ENCODE measurements around the gene HCAR3.

DNA sequence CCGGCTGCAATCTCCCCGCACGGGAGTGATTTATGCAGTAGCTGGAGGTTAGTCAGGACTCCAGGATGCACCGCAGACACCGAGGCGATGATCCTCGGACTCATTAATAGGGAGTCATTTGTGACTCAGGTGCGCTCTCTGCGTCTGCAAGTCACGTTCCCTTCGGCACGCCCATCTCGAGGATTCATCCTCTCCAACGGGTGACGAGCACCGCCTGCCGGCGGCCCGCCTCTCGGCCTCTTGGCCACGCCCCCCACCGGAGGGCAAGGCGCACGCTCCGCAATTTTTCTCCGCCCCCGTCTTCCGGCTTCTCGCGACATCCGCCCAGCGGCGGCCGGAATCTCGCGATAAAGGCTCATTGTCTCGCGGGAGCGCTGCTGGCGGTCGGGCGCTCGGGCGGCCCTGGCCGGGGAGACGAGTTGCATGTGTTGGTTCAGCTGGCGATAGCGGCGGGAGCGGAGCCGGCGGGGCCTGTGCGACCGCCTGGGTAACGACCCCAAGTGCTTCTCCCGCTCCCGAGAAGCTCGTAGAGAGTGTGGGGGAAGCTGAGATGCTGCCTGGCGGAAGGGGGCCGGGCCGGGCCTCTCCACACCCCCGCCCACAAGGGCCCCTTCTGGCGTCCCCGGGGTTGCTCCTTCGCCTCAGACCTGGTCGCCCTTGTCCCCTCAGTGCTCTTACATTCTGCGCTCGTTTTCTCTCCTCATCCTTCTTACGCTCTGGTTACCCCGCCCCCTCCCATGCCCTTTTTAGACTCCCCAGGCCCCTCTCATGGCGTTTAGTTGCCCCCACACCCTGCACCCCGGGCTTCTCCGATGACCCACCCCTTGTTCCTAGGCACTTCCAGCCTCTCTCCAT, 36.1 kb upstream of the HCAR3 start, which contains the start of gene DENR:
- TF ChIP-seq CSDC2 (CRISPR knock-in tag; IDR thresholded peaks at IDR 0.05): no peak
- no peak for TF ChIP-seq TOX (CRISPR knock-in tag; IDR thresholded peaks at IDR 0.05; ENCODE audit: borderline replicate concordance)
- TF ChIP-seq ESRRG (CRISPR knock-in tag; IDR thresholded peaks at IDR 0.05): no peak
- no peak for TF ChIP-seq OSR1 (CRISPR knock-in tag; IDR thresholded peaks at IDR 0.05)
- TF ChIP-seq ARNTL (CRISPR knock-in tag; IDR thresholded peaks at IDR 0.05; ENCODE audit: borderline replicate concordance, low read depth): no peak
- TF ChIP-seq, protein P1, sequence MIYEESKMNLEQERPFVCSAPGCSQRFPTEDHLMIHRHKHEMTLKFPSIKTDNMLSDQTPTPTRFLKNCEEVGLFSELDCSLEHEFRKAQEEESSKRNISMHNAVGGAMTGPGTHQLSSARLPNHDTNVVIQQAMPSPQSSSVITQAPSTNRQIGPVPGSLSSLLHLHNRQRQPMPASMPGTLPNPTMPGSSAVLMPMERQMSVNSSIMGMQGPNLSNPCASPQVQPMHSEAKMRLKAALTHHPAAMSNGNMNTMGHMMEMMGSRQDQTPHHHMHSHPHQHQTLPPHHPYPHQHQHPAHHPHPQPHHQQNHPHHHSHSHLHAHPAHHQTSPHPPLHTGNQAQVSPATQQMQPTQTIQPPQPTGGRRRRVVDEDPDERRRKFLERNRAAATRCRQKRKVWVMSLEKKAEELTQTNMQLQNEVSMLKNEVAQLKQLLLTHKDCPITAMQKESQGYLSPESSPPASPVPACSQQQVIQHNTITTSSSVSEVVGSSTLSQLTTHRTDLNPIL (CRISPR knock-in tag; IDR thresholded peaks at IDR 0.05; ENCODE audit: low read depth): no peak
- TF ChIP-seq ZFP30 (CRISPR knock-in tag; IDR thresholded peaks at IDR 0.05): no peak

Data from SK-N-SH treated with all-trans-retinoic acid at 6 μM for 48 hours (cell line).